Psoas muscle (tissue), 8 donors: ENCODE results near the gene PSPC1. TPM values are rescaled to one million over a fixed set of nuclear protein-coding genes. Genes with fewer than 3 reads are reported as not detected.

Experiments
- ATAC-seq, 4 donors: fragments of 200-7000 bp; cut with Tn5 transposase; one replicate each; pipeline ENCODE4 v1.9.1; 2020; ENCODE audit warnings: moderate library complexity in 3 of 4, mild to moderate bottlenecking in 2 of 4
- DNase-seq, 2 donors: peaks; one replicate each; pipeline ENCODE4 v3.0.0-alpha.2; 2020
- H3K27ac ChIP-seq: fragments of 200-600 bp; one replicate; pipeline ENCODE4 v1.8.0; 2022
- H3K27me3 ChIP-seq, 3 donors: fragments of 200-600 bp in 1 of 3; one replicate each; pipeline versions ENCODE4 v1.6.1 to v1.8.0; 2013 to 2022; ENCODE audit warnings: low read length in 2 of 3, mild to moderate bottlenecking in 2 of 3, moderate library complexity in 1 of 3; ENCODE audit not compliant: insufficient read depth in 3 of 3
- H3K36me3 ChIP-seq, 2 donors: fragments of 200-600 bp in 1 of 2; one replicate each; pipeline versions ENCODE4 v1.6.1 to v1.8.0; 2013 to 2022; ENCODE audit warnings: low read depth in 1 of 2, mild to moderate bottlenecking in 1 of 2, moderate library complexity in 1 of 2; ENCODE audit not compliant: insufficient read depth in 1 of 2
- H3K4me1 ChIP-seq: fragments of 200-600 bp; one replicate; pipeline ENCODE4 v1.8.0; 2022
- H3K4me3 ChIP-seq: fragments of 200-600 bp; one replicate; pipeline ENCODE4 v1.8.0; 2022; ENCODE audit warnings: mild to moderate bottlenecking
- H3K9me3 ChIP-seq: fragments of 200-600 bp; one replicate; pipeline ENCODE4 v1.8.0; 2022
- WGBS, 3 donors: extraction: QIAGEN DNeasy Blood & Tissue Kit; methylation state at CpG; one replicate each; pipeline versions ENCODE4 v1.1.6 to v1.1.7; 2013; 5-methylcytosine and 5-hydroxymethylcytosine counted together
- intact Hi-C, 2 donors: fragments of 100-400 bp; cut with DNase I; formaldehyde crosslinking; loops; one replicate each; pipeline versions ENCODE4 v1.11.0 to v1.14.2; 2022
- polyA plus RNA-seq, 3 donors: library from polyadenylated mRNA; stranded (reverse); fragments of 200-250 nt; gene quantifications; one replicate each; pipeline ENCODE4 v1.2.3, GENCODE V29; 2013
- total RNA-seq, 4 donors: library from RNA; stranded (reverse); fragmentation: NEBNext Ultra II Directional in 2 of 4; extraction: Animal tissue kit (Norgen Biotek cat#: 25700) in 2 of 4; gene quantifications; one replicate each; pipeline versions ENCODE4 v1.2.1 to v1.2.4, GENCODE V29; 2021 to 2023
- TF ChIP-seq, protein P1 (sequence below): fragments of 200-600 bp; IDR thresholded peaks from one replicate; pipeline ENCODE4 v1.8.0; 2022; ENCODE audit warnings: antibody characterized with exemption
- donor health status: healthy with polysubstance abuse.
- donor health status: DM: no; HTN: no; CAD: no; lungs with moderate emphysema.
- donor health status: Bipolar disorder and iron deficiency.
- donor health status: healthy.
- donor health status: DM: yes; HTN: yes; CAD: no.
- donor health status: DM: no; HTN: no; CAD: no.
- donor health status: DM: no; HTN: no; CAD: no.
- donor health status: DM: yes; HTN: yes; CAD: no.

PSPC1 gene
- total and polyA plus RNA-seq, 7 donors, result 18.1 to 39.8 (median 24.8) TPM

DNA sequence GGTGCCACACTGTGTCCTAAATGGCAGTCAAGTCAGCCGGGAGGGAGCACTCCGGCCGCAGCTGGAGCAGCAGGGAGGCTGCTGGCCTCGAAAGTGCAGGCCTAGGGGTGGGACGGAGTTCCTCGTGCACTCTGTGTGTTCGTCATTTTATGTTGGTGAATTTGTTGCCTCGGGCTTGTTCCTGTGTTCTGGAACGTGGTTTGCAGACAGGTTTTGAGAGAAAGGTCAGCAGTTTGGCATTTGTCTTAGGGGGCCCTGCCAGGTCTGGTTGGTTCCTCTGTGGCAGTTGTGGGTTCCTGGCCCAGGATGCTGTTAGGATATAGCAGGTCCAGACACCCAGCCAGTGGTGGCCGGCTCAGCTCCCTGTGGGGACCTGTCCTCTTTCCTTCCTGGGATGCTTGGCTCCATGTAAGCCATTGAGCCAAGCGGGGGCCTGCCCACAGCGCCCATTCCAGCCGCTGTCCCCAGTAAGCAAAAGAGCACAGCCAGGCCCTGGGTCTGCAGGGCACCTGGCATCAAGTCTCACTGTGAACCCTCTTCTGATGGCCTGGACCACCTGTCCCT is 119.2 kb downstream of the PSPC1 start:
- H3K4me1 ChIP-seq, result no peaks in the 10 kb centered on the region
- no peaks in the 10 kb centered on the region for H3K27me3 ChIP-seq
- ATAC-seq (peak in 1 of 4 donors; percentile 23), DNase-seq (no peak)
- no peaks in the 10 kb centered on the region for H3K9me3 ChIP-seq
- H3K4me3 ChIP-seq, result no peak overlapping the region
- 82 to 91% (median 91%) methylated on average over 13 of the region's 13 CpGs for WGBS, 3 donors
- H3K36me3 ChIP-seq, result peaks cover 2 to 97% of the 10 kb centered on the region in 2 donors
- TF ChIP-seq, protein P1, sequence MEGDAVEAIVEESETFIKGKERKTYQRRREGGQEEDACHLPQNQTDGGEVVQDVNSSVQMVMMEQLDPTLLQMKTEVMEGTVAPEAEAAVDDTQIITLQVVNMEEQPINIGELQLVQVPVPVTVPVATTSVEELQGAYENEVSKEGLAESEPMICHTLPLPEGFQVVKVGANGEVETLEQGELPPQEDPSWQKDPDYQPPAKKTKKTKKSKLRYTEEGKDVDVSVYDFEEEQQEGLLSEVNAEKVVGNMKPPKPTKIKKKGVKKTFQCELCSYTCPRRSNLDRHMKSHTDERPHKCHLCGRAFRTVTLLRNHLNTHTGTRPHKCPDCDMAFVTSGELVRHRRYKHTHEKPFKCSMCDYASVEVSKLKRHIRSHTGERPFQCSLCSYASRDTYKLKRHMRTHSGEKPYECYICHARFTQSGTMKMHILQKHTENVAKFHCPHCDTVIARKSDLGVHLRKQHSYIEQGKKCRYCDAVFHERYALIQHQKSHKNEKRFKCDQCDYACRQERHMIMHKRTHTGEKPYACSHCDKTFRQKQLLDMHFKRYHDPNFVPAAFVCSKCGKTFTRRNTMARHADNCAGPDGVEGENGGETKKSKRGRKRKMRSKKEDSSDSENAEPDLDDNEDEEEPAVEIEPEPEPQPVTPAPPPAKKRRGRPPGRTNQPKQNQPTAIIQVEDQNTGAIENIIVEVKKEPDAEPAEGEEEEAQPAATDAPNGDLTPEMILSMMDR, result no peak
- intact Hi-C loops, result no loop called here
- no peak overlapping the region for H3K27ac ChIP-seq

DNA sequence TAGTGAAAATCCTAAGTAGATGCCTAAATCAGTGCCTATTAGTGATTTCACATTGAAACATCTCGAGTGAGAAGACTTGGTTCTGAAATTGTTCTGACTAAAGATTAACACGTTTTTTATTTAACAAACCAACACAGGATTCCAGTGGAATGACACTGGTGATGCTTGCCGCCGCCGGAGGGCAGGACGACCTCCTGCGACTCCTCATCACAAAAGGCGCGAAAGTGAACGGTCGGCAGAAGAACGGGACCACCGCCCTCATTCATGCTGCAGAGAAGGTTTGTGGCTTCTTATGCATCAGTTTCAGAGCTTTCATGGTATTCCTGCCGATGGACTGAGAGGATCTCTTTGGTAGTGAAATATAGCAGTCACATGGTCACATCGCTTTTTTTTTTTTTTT is 121.2 kb downstream of the PSPC1 start:
- no peak for DNase-seq
- no peak for ATAC-seq
- TF ChIP-seq, protein P1, result no peak
- H3K36me3 ChIP-seq, result peaks cover 2 to 87% of the 10 kb centered on the region in 2 donors
- intact Hi-C loops, result no loop called here
- WGBS, 3 donors, result 91 to 97% (median 96%) methylated on average over 15 of the region's 15 CpGs
- no peaks in the 10 kb centered on the region for H3K27me3 ChIP-seq
- no peaks in the 10 kb centered on the region for H3K9me3 ChIP-seq
- H3K4me1 ChIP-seq, result no peaks in the 10 kb centered on the region
- H3K27ac ChIP-seq, result no peak overlapping the region
- no peak overlapping the region for H3K4me3 ChIP-seq

DNA sequence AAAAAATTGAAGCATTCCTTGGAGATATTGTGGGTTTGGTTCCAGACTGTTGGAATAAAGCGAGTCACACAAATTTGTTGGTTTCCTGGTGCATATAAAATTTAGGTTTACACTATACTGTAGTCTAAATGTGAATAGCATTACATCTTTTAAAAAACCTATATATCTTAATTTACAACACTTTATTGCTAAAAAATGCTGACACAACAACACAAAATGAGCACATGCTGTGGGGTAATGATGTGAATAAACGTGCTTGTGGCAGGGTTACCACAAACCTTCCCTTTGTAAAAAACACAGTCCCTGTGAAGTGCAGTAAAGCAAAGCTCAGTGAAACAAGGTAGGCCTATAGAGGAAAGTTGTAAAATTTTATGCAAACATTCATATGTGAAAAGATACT is 121.6 kb downstream of the PSPC1 start:
- Histone ChIP-seq H3K27ac (no peak overlapping the region), H3K4me1 (no peaks in the 10 kb centered on the region), H3K4me3 (no peak overlapping the region), H3K9me3 (no peaks in the 10 kb centered on the region), H3K36me3 (peaks cover 2 to 82% of the 10 kb centered on the region in 2 donors), H3K27me3 (no peaks in the 10 kb centered on the region)
- no peak for ATAC-seq
- intact Hi-C loops, result no loop called here
- no peak for DNase-seq
- TF ChIP-seq, protein P1, result no peak
- WGBS, 3 donors, result 82 to 92% (median 90%) methylated on average over 2 of the region's 2 CpGs

DNA sequence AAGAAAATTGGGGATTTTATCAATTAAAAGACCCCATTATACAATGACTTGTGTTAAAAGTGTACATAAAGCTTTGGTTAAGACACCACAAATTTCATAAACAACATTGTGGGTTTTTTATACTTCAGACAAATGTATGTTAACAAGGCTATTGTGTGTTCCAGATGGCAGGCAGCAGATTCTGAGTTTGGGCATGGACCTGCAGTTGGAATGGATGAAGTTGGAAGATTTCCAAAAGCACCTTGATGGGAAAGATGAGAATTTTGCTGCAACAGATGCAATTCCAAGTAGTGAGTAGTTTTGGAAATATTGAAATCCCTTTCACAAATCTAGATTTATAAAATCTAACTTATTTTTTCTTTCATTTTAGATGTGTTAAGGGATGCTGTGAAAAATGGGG is 123.9 kb downstream of the PSPC1 start:
- H3K27me3 ChIP-seq, result no peaks in the 10 kb centered on the region
- H3K9me3 ChIP-seq, result no peaks in the 10 kb centered on the region
- DNase-seq (no peak), ATAC-seq (no peak)
- H3K4me3 ChIP-seq, result no peak overlapping the region
- TF ChIP-seq, protein P1, result no peak
- no peak overlapping the region for H3K27ac ChIP-seq
- intact Hi-C loops, result no loop called here
- H3K4me1 ChIP-seq, result no peaks in the 10 kb centered on the region
- peaks cover 0 to 74% of the 10 kb centered on the region in 2 donors for H3K36me3 ChIP-seq
